Smooth muscle cell (in vitro differentiated cells): ENCODE measurements around the gene COMMD4. TPM values are rescaled to one million over a fixed set of nuclear protein-coding genes. Genes with fewer than 3 reads are reported as not detected.

Experiments
- DNase-seq: peaks from one replicate; lab custom pipeline; 2025; ENCODE audit not compliant: unreplicated experiment; lab: John Stamatoyannopoulos, UW
- H2AFZ ChIP-seq: fragments of 200-600 bp; sonication (generic); 2 replicates; pipeline ENCODE4 v1.6.0; 2016; ENCODE audit warnings: antibody characterized with exemption, low read depth, mild to moderate bottlenecking
- H3F3A ChIP-seq: fragments of 200-600 bp; sonication (generic); 2 replicates; pipeline ENCODE4 v1.6.0; 2017; ENCODE audit warnings: antibody characterized with exemption, low read depth
- H3K27ac ChIP-seq: fragments of 200-600 bp; sonication (generic); 2 replicates; pipeline ENCODE4 v1.5.1; 2016; ENCODE audit warnings: low read depth, mild to moderate bottlenecking
- H3K27me3 ChIP-seq: fragments of 200-600 bp; sonication (generic); 2 replicates; pipeline ENCODE4 v1.6.1; 2016; ENCODE audit warnings: low read depth, mild to moderate bottlenecking
- H3K36me3 ChIP-seq: fragments of 200-600 bp; sonication (generic); 2 replicates; pipeline ENCODE4 v1.5.1; 2016; ENCODE audit warnings: low read depth
- H3K4me1 ChIP-seq: fragments of 200-600 bp; sonication (generic); 2 replicates; pipeline ENCODE4 v1.5.1; 2016; ENCODE audit warnings: low read depth
- H3K4me2 ChIP-seq: fragments of 200-600 bp; sonication (generic); 2 replicates; pipeline ENCODE4 v1.6.0; 2016; ENCODE audit warnings: mild to moderate bottlenecking
- H3K4me3 ChIP-seq: fragments of 200-600 bp; sonication (generic); 2 replicates; pipeline ENCODE4 v1.5.1; 2016; ENCODE audit warnings: mild to moderate bottlenecking
- H3K79me2 ChIP-seq: fragments of 200-600 bp; sonication (generic); 2 replicates; pipeline ENCODE4 v1.6.0; 2016; ENCODE audit warnings: low read depth, mild to moderate bottlenecking
- H3K9ac ChIP-seq: fragments of 200-600 bp; sonication (generic); 2 replicates; pipeline ENCODE4 v1.6.0; 2016; ENCODE audit warnings: low read depth
- H3K9me3 ChIP-seq: fragments of 200-600 bp; sonication (generic); replicated peaks from 2 replicates; pipeline ENCODE4 v1.5.1; 2016; ENCODE audit warnings: low read depth
- H4K20me1 ChIP-seq: fragments of 200-600 bp; sonication (generic); 2 replicates; pipeline ENCODE4 v1.6.0; 2016; ENCODE audit warnings: low read depth
- WGBS: methylation state at CpG from one replicate; pipeline ENCODE4 v1.1.7; 2016; ENCODE audit warnings: low lambda C conversion rate; 5-methylcytosine and 5-hydroxymethylcytosine counted together
- polyA plus RNA-seq: library from polyadenylated mRNA; unstranded; fragments of >200 nt; fragmentation: Nextera tagmentation; extraction: Ambion mirVana; gene quantifications from 2 replicates; pipeline ENCODE4 v1.2.1, GENCODE V29; 2016
- total RNA-seq: library from RNA; depleted of rRNA; stranded (reverse); fragments of >200 nt; gene quantifications from 2 replicates; pipeline ENCODE4 v1.2.3, GENCODE V29; 2014
- TF ChIP-seq, protein P1 (sequence below): fragments of 200-600 bp; sonication (generic); IDR thresholded peaks from 2 replicates; pipeline ENCODE4 v1.5.1; 2017; ENCODE audit warnings: borderline replicate concordance, mild to moderate bottlenecking, antibody characterized with exemption; ENCODE audit not compliant: insufficient read depth, poor library complexity, severe bottlenecking

The COMMD4 gene
- total and polyA plus RNA-seq, 2 experiments from 2014 or later, result 48.9 to 67.1 TPM

DNA sequence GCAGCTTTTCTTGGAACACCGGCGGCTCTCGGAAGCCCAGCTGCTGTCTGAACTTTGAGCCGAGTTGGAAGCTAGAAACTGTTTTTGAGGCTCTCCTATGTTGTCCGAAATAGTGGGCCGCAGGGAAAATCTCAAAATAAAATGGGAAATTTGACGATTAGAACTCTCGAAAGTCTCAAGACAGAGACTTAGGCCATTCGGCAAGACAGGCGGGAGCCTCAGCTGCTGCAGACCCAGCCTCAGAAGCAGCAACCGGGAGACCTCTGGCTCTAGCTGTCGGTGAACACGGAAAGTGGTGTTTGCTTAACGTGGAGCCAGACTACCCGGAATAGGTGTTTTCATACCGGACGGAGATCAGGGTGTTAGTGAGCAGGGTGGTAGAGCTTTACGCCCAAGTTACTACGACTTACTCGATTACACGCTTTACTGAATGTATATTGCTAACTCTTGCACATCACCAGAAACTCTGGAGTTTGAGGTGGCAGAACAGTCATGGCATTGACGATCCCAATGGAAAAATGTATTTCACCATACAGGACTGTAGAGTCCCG, 32.9 kb downstream of the COMMD4 start:
- H3K36me3 ChIP-seq, result no peaks in the 10 kb centered on the region
- no peaks in the 10 kb centered on the region for H3K9me3 ChIP-seq
- H3F3A ChIP-seq, result peaks cover 4% of the 10 kb centered on the region
- H3K27ac ChIP-seq, result peak overlapping the region; percentile 84
- peaks cover 6% of the 10 kb centered on the region for H4K20me1 ChIP-seq
- H2AFZ ChIP-seq, result peak overlapping the region; percentile 53
- peaks cover 2% of the 10 kb centered on the region for H3K79me2 ChIP-seq
- no peaks in the 10 kb centered on the region for H3K27me3 ChIP-seq
- TF ChIP-seq, protein P1, sequence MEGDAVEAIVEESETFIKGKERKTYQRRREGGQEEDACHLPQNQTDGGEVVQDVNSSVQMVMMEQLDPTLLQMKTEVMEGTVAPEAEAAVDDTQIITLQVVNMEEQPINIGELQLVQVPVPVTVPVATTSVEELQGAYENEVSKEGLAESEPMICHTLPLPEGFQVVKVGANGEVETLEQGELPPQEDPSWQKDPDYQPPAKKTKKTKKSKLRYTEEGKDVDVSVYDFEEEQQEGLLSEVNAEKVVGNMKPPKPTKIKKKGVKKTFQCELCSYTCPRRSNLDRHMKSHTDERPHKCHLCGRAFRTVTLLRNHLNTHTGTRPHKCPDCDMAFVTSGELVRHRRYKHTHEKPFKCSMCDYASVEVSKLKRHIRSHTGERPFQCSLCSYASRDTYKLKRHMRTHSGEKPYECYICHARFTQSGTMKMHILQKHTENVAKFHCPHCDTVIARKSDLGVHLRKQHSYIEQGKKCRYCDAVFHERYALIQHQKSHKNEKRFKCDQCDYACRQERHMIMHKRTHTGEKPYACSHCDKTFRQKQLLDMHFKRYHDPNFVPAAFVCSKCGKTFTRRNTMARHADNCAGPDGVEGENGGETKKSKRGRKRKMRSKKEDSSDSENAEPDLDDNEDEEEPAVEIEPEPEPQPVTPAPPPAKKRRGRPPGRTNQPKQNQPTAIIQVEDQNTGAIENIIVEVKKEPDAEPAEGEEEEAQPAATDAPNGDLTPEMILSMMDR, result no peak
- DNase-seq, result no peak
- H3K4me1 ChIP-seq, result peaks cover 9% of the 10 kb centered on the region
- peak overlapping the region; percentile 81 for H3K4me3 ChIP-seq
- peak overlapping the region; percentile 88 for H3K4me2 ChIP-seq
- WGBS, result 6% methylated on average over 23 of the region's 23 CpGs
- peak overlapping the region; percentile 91 for H3K9ac ChIP-seq

DNA sequence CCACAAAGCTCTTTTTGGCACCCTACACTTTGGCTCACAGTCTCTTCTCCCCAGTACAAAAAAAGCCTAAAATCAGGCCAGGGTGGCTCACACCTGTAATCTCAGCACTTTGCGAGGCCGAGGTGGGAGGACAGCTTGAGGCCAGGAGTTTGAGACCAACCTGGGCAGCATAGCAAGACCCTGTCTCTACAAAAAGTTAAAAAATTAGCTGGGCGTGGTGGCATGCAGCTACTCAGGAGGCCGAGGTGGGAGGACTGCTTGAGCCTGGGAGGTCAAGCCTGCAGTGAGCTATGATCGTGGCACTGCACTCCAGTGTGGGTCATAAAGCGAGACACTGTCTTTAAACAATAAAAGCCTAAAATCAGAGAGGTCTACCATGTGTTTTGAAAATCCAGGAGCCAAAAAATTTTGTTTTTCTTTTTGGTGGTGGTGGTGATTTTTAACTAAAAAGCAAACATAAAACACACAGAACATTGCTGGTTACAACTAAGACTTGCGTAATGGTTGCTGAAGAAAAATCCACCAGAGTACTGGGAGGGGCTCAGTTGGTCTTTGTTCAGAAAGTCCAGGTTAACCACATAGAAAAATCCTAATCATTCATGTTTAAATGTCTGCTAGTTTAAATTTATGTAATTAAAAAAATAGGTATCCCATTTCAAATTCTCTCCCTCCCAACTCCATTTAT, 34.2 kb downstream of the COMMD4 start:
- peaks cover 9% of the 10 kb centered on the region for H3K4me1 ChIP-seq
- H3K9ac ChIP-seq, result no peak overlapping the region
- TF ChIP-seq, protein P1, result no peak
- no peak overlapping the region for H2AFZ ChIP-seq
- H3K9me3 ChIP-seq, result no peaks in the 10 kb centered on the region
- H3K4me2 ChIP-seq, result no peak overlapping the region
- no peak for DNase-seq
- H3K36me3 ChIP-seq, result peaks cover 6% of the 10 kb centered on the region
- H3K79me2 ChIP-seq, result peaks cover 5% of the 10 kb centered on the region
- 94% methylated on average over 7 of the region's 7 CpGs for WGBS
- H3K27me3 ChIP-seq, result no peaks in the 10 kb centered on the region
- peak overlapping the region; percentile 84 for H3K27ac ChIP-seq
- H3K4me3 ChIP-seq, result peak overlapping the region; percentile 81
- H3F3A ChIP-seq, result peaks cover 4% of the 10 kb centered on the region
- H4K20me1 ChIP-seq, result peaks cover 6% of the 10 kb centered on the region

DNA sequence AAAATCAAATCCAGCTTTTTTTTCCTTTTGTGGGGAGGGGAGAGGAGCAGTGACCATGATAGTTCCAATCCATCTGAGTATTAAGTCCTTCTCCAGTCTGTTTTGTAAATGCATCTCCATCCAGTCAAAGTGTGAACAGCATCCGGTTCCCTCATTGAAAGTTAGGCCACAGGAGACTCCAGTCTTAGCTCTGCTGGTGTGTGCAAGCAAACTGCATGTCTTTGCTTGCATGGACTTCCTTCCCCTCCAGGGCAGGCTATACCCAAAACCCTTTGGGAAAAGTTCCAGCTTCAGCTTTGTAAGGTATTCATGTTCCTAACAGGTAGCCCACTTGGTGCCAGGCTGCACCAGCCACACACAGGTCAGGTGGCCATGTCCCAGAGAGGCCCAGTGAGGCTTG, 35.6 kb downstream of the COMMD4 start:
- H3K4me3 ChIP-seq, result no peak overlapping the region
- peaks cover 9% of the 10 kb centered on the region for H3K4me1 ChIP-seq
- peaks cover 14% of the 10 kb centered on the region for H3K36me3 ChIP-seq
- H3K27me3 ChIP-seq, result no peaks in the 10 kb centered on the region
- H3K9ac ChIP-seq, result no peak overlapping the region
- 100% methylated on average over 1 of the region's 1 CpG for whole genome bisulfite sequencing
- no peak overlapping the region for H2AFZ ChIP-seq
- H3F3A ChIP-seq, result peaks cover 4% of the 10 kb centered on the region
- H3K79me2 ChIP-seq, result peaks cover 5% of the 10 kb centered on the region
- TF ChIP-seq, protein P1, result no peak
- DNase-seq, result no peak
- H3K9me3 ChIP-seq, result no peaks in the 10 kb centered on the region
- H3K27ac ChIP-seq, result no peak overlapping the region
- H3K4me2 ChIP-seq, result no peak overlapping the region
- H4K20me1 ChIP-seq, result peaks cover 6% of the 10 kb centered on the region
